Activated CD4-positive, alpha-beta T cell treated with anti-CD3 and anti-CD28 coated beads for 36 hours (primary cell): ENCODE measurements around the gene CPVL. TPM values are rescaled to one million over a fixed set of nuclear protein-coding genes. Genes with fewer than 3 reads are reported as not detected.

Source experiments
- ATAC-seq: fragments of 200-7000 bp; cut with Tn5 transposase; one replicate; pipeline ENCODE4 v1.10.0; 2021; ENCODE audit warnings: mild to moderate bottlenecking, moderate library complexity
- CTCF ChIA-PET: fragments of 350-600 bp; sonication (Branson Sonifier 250); formaldehyde crosslinking; loops from one replicate; lab custom pipeline; 2021; ENCODE audit warnings: antibody characterized with exemption; lab: Charles Lee
- POLR2A ChIA-PET: fragments of 350-600 bp; sonication (Branson Sonifier 250); formaldehyde crosslinking; loops from one replicate; lab custom pipeline; 2021; ENCODE audit warnings: antibody characterized with exemption, inconsistent platforms; lab: Charles Lee
- DNase-seq: peaks from one replicate; pipeline ENCODE4 v3.0.0-alpha.2; 2020
- H3K27ac Mint-ChIP-seq: one replicate; pipeline ENCODE4 v1.8.0; 2021; ENCODE audit warnings: mixed read lengths
- H3K27me3 Mint-ChIP-seq: one replicate; pipeline ENCODE4 v1.8.0; 2021; ENCODE audit warnings: mixed read lengths
- H3K36me3 Mint-ChIP-seq: one replicate; pipeline ENCODE4 v1.8.0; 2021; ENCODE audit warnings: low read depth, mixed read lengths
- H3K4me1 Mint-ChIP-seq: one replicate; pipeline ENCODE4 v1.8.0; 2021; ENCODE audit warnings: mixed read lengths
- H3K4me3 Mint-ChIP-seq: one replicate; pipeline ENCODE4 v1.8.0; 2021; ENCODE audit warnings: mild to moderate bottlenecking, moderate library complexity, mixed read lengths
- H3K9me3 Mint-ChIP-seq: one replicate; pipeline ENCODE4 v1.8.0; 2021; ENCODE audit warnings: low read depth, mixed read lengths
- intact Hi-C, 2 experiments: fragments of 100-400 bp; cut with DNase I in 1 of 2; cut with micrococcal nuclease in 1 of 2; formaldehyde crosslinking; loops; one replicate each; pipeline versions ENCODE4 v1.14.2 to v1.15.1; 2022 to 2024; cut with DNase I, micrococcal nuclease
- total RNA-seq, 2 experiments: library from RNA; stranded (reverse); gene quantifications; one replicate each; pipeline ENCODE4 v1.2.3, GENCODE V29; 2021

Gene CPVL
- total RNA-seq, 2 experiments from 2014 or later: not detected

- no peaks in the 10 kb centered on the region for H3K4me1 Mint-ChIP-seq
- ChIA-PET POLR2A (no interaction called here), CTCF (no interaction called here)
- no peak for ATAC-seq
- no peaks in the 10 kb centered on the region for H3K9me3 Mint-ChIP-seq
- peaks cover 6% of the 10 kb centered on the region for H3K27me3 Mint-ChIP-seq
- H3K36me3 Mint-ChIP-seq: no peaks in the 10 kb centered on the region
- no peak overlapping the region for H3K4me3 Mint-ChIP-seq
- no peak for DNase-seq
- no peak overlapping the region for H3K27ac Mint-ChIP-seq
- intact Hi-C loops: no loop called here
Measured at GRCh38 chr7:28986028-28986764, 160.1 kb downstream of the CPVL start.

DNA sequence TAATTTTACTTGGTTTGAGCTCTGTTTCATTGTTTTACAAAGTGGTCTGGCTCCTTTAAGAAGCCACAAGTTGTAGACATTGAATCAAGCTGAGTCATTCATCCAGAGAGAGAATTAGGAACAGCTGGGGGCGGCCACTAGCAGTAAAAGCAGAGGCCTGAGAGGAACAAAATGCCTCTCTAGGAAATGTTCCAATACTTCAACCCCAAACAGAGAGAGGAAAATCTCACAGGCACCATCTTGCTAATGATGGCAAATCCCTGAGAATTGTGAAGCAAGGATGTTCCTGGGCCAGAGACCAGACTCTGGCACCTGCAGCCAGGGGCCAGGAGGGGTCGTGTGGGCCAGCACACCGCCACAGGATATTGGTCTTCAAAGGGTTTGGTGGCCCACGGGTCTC lies 161.7 kb downstream of the CPVL start:
- H3K27me3 Mint-ChIP-seq: peaks cover 2% of the 10 kb centered on the region
- H3K4me1 Mint-ChIP-seq: no peaks in the 10 kb centered on the region
- no peaks in the 10 kb centered on the region for H3K36me3 Mint-ChIP-seq
- intact Hi-C loops: no loop called here
- CTCF ChIA-PET: no interaction called here
- no peak for ATAC-seq
- H3K4me3 Mint-ChIP-seq: no peak overlapping the region
- H3K9me3 Mint-ChIP-seq: no peaks in the 10 kb centered on the region
- POLR2A ChIA-PET: no interaction called here
- DNase-seq: no peak
- no peak overlapping the region for H3K27ac Mint-ChIP-seq

DNA sequence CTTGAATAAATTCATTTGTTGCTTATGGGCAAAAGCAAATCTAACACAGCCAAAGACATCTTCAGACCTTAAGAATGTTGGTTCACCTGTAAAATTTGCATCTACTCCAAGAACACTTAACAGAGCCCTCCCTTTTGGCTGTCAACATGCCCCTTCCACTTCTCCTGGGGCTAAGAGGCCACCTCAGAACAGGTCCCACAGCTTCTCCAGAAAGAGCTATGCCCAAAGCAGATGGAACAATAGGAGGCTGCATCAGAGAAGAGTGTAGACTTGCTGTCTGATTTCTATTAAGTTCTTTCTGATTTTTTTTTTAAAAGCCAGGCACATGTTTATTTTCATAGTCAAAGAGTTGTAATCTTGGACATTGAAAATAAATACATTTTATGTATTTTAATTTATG lies 162.1 kb downstream of the CPVL start:
- Mint-ChIP-seq H3K4me3 (no peak overlapping the region), H3K36me3 (no peaks in the 10 kb centered on the region), H3K27ac (no peak overlapping the region), H3K9me3 (no peaks in the 10 kb centered on the region), H3K27me3 (peaks cover 2% of the 10 kb centered on the region), H3K4me1 (no peaks in the 10 kb centered on the region)
- DNase-seq (no peak), ATAC-seq (no peak)
- intact Hi-C loops: no loop called here
- POLR2A ChIA-PET: no interaction called here
- CTCF ChIA-PET: no interaction called here

DNA sequence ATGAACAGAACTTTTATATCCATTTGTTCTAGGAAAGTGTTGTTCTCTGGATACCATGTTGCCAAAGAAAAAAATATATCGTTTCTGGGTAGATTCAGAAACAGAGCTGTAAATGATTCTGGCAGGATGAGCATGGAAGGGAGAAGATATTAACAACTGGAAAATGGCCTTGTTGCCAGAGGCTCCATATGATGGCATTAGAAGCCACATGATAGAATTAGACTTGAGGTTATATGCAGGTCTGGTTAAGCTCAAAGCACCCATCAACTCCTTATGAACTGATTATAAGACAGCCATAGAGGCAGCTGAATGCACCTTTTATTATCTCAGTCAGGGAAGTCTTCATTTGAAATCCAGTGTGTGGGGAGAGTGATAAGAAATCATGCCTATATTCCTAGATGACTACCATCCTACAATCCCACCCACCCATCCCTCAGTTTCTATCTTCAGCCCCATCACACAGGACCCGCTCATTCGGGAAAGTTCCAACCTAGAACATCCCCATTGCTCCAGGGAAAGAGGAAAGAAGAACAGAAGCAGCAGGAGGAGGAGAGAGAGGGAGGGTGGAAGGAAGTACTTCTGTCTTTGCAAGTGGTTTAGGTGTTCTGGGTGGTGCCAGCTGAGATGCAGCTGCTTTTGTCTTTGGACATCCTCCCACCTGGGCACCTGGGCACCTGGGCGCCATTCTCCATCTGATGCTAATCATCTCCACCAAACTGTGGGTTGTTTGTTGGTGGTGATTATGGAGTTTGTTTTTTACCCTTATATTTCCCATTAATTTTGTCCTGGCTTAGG lies 162.7 kb downstream of the CPVL start:
- Mint-ChIP-seq H3K4me1 (no peaks in the 10 kb centered on the region), H3K36me3 (no peaks in the 10 kb centered on the region)

DNA sequence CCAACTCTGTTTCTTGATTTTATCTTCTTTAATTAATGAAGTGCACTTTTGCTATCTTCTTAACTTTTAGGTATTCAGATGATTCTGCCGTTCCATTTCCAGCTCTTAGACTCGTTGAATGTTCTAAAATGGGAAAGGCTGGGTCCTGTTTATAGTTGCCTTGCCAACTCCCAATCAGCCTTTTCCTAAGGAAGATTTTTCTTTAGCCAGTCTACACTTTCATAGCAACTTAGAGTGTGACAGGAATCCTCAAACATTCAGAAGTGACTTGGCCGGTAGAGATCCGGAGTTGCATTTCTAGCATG lies 165.2 kb downstream of the CPVL start:
- POLR2A ChIA-PET: no interaction called here
- no peak for ATAC-seq
- CTCF ChIA-PET: interaction anchor here (1.7 kb wide), 1 partner anchor 24 kb away, joined by 5 read pairs; no protein-coding TSS in a partner anchor
- peaks cover 4% of the 10 kb centered on the region for H3K27me3 Mint-ChIP-seq
- H3K27ac Mint-ChIP-seq: no peak overlapping the region
- intact Hi-C loops: no loop called here
- H3K9me3 Mint-ChIP-seq: no peaks in the 10 kb centered on the region
- H3K4me3 Mint-ChIP-seq: no peak overlapping the region
- DNase-seq: no peak
- H3K36me3 Mint-ChIP-seq: no peaks in the 10 kb centered on the region
- H3K4me1 Mint-ChIP-seq: no peaks in the 10 kb centered on the region

More for the DNA sequence above, 162.7 kb downstream of the CPVL start:
- Mint-ChIP-seq H3K9me3 (no peaks in the 10 kb centered on the region), H3K27me3 (peaks cover 2% of the 10 kb centered on the region), H3K4me3 (no peak overlapping the region), H3K27ac (no peak overlapping the region)
- ChIA-PET POLR2A (no interaction called here), CTCF (interaction anchor here (1.0 to 1.2 kb wide), 2 partner anchors 25 to 61 kb away, joined by 3 to 4 read pairs; no protein-coding TSS in a partner anchor)
- DNase-seq: no peak
- ATAC-seq: no peak
- intact Hi-C loops: no loop called here

GRCh38 chr7:28980451-28981160 lies 165.7 kb downstream of the CPVL start:
- ChIA-PET POLR2A (interaction anchor here (0.6 kb wide), 1 partner anchor 36 kb away, joined by 5 read pairs; no protein-coding TSS in a partner anchor), CTCF (interaction anchor here (1.7 kb wide), 1 partner anchor 23 kb away, joined by 5 read pairs; no protein-coding TSS in a partner anchor)
- no peaks in the 10 kb centered on the region for H3K4me1 Mint-ChIP-seq
- peaks cover 4% of the 10 kb centered on the region for H3K27me3 Mint-ChIP-seq
- no peak overlapping the region for H3K4me3 Mint-ChIP-seq
- no peak for DNase-seq
- H3K27ac Mint-ChIP-seq: no peak overlapping the region
- intact Hi-C loops: no loop called here
- no peak for ATAC-seq
- H3K9me3 Mint-ChIP-seq: no peaks in the 10 kb centered on the region
- H3K36me3 Mint-ChIP-seq: no peaks in the 10 kb centered on the region

DNA sequence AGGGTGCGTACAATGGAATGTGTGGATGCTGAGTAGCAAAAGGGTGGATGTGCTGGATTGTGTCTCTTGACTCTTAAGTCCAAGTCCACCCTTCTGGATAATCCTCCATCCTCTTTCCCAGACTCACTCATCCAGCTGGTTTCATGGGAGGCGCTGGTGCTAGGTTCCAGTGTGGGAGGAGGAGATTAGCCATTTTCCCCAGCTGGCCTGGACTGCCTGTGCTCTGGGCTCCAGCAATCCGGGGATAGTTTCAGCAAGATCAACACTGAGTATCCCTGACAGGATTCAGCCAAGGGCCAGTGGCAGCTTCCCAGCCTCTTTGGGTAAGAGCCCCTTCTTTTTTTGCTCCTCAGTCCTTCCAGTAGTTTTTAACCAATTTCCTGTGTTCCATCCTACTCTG lies 166.6 kb downstream of the CPVL start:
- intact Hi-C loops: no loop called here
- ChIA-PET POLR2A (interaction anchor here (0.6 kb wide), 1 partner anchor 35 kb away, joined by 5 read pairs; no protein-coding TSS in a partner anchor), CTCF (interaction anchor here (1.7 kb wide), 1 partner anchor 22 kb away, joined by 5 read pairs; no protein-coding TSS in a partner anchor)
- ATAC-seq: no peak
- no peaks in the 10 kb centered on the region for H3K4me1 Mint-ChIP-seq
- no peak for DNase-seq
- H3K9me3 Mint-ChIP-seq: no peaks in the 10 kb centered on the region
- H3K4me3 Mint-ChIP-seq: no peak overlapping the region
- H3K27ac Mint-ChIP-seq: no peak overlapping the region
- H3K27me3 Mint-ChIP-seq: peaks cover 5% of the 10 kb centered on the region
- no peaks in the 10 kb centered on the region for H3K36me3 Mint-ChIP-seq

GRCh38 chr7:28977881-28978280 lies 168.5 kb downstream of the CPVL start:
- Mint-ChIP-seq H3K27ac (no peak overlapping the region), H3K4me1 (no peaks in the 10 kb centered on the region), H3K4me3 (no peak overlapping the region), H3K36me3 (no peaks in the 10 kb centered on the region), H3K27me3 (peaks cover 5% of the 10 kb centered on the region), H3K9me3 (peaks cover 6% of the 10 kb centered on the region)
- no peak for DNase-seq
- CTCF ChIA-PET: no interaction called here
- intact Hi-C loops: no loop called here
- POLR2A ChIA-PET: no interaction called here
- ATAC-seq: no peak

GRCh38 chr7:28976022-28976421 lies 170.3 kb downstream of the CPVL start:
- CTCF ChIA-PET: no interaction called here
- H3K4me1 Mint-ChIP-seq: no peaks in the 10 kb centered on the region
- DNase-seq: no peak

GRCh38 chr7:28973591-28973990 lies 172.7 kb downstream of the CPVL start:
- peaks cover 12% of the 10 kb centered on the region for H3K27me3 Mint-ChIP-seq
- POLR2A ChIA-PET: no interaction called here
- CTCF ChIA-PET: interaction anchor here (0.8 kb wide), 1 partner anchor 12 kb away, joined by 3 read pairs; no protein-coding TSS in a partner anchor
- H3K4me1 Mint-ChIP-seq: no peaks in the 10 kb centered on the region
- no peak overlapping the region for H3K4me3 Mint-ChIP-seq
- H3K27ac Mint-ChIP-seq: no peak overlapping the region
- H3K36me3 Mint-ChIP-seq: no peaks in the 10 kb centered on the region
- DNase-seq (no peak), ATAC-seq (no peak)
- peaks cover 14% of the 10 kb centered on the region for H3K9me3 Mint-ChIP-seq
- intact Hi-C loops: no loop called here

More at GRCh38 chr7:28976022-28976421, 170.3 kb downstream of the CPVL start:
- ATAC-seq: no peak
- Mint-ChIP-seq H3K36me3 (no peaks in the 10 kb centered on the region), H3K9me3 (peaks cover 12% of the 10 kb centered on the region), H3K27ac (no peak overlapping the region), H3K27me3 (peaks cover 7% of the 10 kb centered on the region), H3K4me3 (no peak overlapping the region)
- POLR2A ChIA-PET: no interaction called here
- intact Hi-C loops: no loop called here

DNA sequence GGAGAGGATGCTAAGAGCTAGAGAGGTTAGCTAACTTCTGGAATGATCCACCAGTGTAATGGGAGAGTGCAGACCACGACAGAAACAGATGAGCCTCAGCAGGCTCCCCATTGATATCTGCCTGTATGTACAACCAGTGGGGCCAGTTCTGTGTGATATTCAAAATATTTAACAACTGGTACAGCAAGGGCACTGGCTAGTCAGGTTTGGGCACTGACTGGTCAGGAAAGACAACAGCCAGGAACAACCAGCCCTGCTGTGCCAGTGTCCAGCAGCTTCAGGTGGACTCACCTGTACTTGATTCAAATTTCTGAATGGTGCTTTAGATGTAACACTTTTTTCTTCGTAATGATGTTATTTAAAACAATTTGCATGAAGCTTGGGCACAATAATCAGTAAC lies 182.3 kb downstream of the CPVL start:
- ChIA-PET POLR2A (no interaction called here), CTCF (interaction anchor here (0.6 kb wide), 1 partner anchor 567 kb away, joined by 3 read pairs; no protein-coding TSS in a partner anchor)
- DNase-seq (no peak), ATAC-seq (no peak)
- no peak overlapping the region for H3K27ac Mint-ChIP-seq
- intact Hi-C loops: no loop called here
- H3K4me1 Mint-ChIP-seq: no peaks in the 10 kb centered on the region
- H3K4me3 Mint-ChIP-seq: no peak overlapping the region
- no peaks in the 10 kb centered on the region for H3K36me3 Mint-ChIP-seq
- H3K9me3 Mint-ChIP-seq: no peaks in the 10 kb centered on the region
- H3K27me3 Mint-ChIP-seq: peaks cover 11% of the 10 kb centered on the region
